ENCODE measurements around the gene HAX1.

DNA sequence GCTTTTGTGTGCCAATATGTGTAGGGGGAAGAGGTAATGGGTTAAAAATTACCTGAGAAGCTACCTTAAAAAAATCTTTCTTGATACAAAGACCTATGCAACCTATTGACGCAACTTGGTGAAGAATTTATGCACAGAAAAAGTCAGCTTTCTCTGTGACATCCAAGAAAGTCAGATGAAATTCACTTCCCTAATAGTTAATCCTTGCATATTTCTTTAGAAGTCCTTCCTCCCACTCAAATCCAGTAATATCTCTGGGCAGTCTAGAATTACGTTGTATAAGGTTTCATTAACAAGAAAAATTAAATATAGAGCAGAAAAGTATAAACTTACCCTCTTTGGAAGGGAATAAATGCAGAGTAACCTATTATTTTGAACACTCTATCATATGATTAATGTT, 48.8 kb upstream of the HAX1 start:
- no peak for TF ChIP-seq GATA2 (IDR thresholded peaks at IDR 0.05; ENCODE audit: low read depth, low read length)
- TF ChIP-seq GATA3 (IDR thresholded peaks at IDR 0.05; ENCODE audit: low read depth, low read length): no peak

Measured in SH-SY5Y (cell line).